Left renal cortex interstitium (tissue), 4 donors: Measurements from ENCODE around the gene C3orf20. TPM values are rescaled to one million over a fixed set of nuclear protein-coding genes. Genes with fewer than 3 reads are reported as not detected.
A peak's percentile ranks its signal among the peaks of the same experiment; 100 is the strongest.
"Not testable (repeated sequence)": the region's sequence is repeated elsewhere in the genome, so short reads cannot be mapped to it uniquely, and the experiment has no call there.

Experiments used
- DNase-seq, 4 donors: peaks; one replicate each; pipeline ENCODE4 v3.0.0-alpha.2; 2013; ENCODE audit warnings: low read depth in 4 of 4, low spot score in 2 of 4, missing footprints in 1 of 4
- polyA plus RNA-seq, 4 donors: library from polyadenylated mRNA; unstranded; fragments of 120-200 nt; gene quantifications; one replicate each; pipeline ENCODE4 v1.2.1, GENCODE V29; 2013; ENCODE audit not compliant: insufficient read length in 4 of 4

C3orf20 gene
- polyA plus RNA-seq, 4 donors, result 0.19 to 0.56 (median 0.31) TPM

DNA sequence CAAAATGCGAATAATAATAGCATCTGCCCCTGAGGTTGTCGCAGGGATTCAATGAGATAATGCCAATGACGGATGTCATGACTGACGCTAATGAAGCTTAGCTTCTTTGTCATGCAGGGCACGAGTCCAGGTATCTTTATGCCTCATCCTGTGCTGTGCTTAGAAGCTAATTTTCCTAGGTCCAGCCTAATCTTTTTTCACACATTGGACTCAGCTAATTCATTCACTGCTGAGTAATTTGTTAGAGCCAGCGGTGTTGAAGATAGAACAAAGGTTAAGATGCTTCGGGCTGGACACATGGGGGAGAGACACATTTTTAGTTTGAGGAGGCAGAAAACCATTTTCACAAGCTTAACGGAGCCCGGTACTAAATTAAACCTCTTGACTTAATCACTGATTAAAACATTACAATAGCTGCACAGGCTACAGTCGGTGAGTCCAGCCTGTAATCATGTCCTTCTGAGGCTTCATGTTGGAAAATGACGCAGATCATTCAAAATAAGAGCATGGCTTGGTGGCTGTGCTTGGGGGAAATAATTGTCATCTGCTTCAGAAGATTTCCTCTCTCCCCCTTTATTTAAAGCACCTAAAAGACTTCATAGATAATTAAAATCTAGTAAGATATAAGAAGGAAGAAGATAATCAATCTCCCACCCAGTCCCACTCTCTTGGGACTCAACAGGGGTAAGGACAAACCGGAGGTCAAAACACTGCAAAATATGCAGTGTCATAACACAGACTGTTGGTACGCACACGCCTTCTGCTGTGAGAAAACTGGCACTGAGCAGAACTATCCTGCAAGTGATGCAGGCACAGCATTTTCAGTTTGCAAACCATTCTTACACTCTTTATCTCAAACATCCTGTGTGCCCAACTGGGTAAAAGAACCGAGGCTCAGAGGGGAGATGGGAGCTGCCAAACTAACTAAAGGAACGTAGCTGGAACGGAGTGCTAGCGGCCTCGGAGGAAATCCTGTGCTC lies 26.7 kb upstream of the C3orf20 start:
- no peak for DNase-seq

DNA sequence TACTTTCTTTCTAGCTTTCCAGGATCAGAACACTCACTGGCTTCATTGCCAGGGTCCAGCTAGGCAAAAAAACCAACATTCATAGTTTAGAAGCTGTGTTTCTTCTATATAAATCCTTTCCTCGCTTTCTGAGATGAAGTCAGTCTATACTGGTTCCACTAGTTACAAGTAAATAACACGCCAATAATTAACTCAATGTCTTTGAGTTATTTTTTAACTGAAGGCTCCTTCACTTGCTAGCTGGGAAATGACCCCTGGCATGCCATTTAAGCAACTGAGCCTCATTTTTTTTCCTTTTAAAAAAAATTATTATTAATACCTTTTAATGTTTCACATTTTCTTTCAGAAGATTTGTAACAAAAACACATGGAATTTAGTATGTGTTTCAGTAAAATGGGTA lies 25.5 kb upstream of the C3orf20 start:
- DNase-seq, result peak in 1 of 4 donors; percentile 58

DNA sequence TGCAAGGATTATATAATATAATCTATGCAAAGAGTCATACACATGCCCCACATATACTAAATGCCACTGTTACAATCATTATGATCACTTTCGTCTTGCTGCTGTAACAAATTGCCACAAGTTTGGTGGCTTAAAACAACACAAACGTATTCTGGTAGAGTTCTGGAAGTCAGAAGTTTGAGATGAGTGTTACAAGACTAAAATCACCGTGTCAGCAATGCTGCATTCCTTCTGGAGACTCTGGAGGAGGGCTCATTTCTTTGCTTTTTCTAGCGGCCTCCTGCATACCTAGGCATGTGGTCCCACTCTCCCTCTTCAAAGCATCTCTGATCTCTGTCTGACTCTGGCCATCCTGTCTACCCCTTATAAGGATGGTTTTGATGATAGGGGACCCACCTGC lies 24.7 kb upstream of the C3orf20 start:
- DNase-seq, result no peak

DNA sequence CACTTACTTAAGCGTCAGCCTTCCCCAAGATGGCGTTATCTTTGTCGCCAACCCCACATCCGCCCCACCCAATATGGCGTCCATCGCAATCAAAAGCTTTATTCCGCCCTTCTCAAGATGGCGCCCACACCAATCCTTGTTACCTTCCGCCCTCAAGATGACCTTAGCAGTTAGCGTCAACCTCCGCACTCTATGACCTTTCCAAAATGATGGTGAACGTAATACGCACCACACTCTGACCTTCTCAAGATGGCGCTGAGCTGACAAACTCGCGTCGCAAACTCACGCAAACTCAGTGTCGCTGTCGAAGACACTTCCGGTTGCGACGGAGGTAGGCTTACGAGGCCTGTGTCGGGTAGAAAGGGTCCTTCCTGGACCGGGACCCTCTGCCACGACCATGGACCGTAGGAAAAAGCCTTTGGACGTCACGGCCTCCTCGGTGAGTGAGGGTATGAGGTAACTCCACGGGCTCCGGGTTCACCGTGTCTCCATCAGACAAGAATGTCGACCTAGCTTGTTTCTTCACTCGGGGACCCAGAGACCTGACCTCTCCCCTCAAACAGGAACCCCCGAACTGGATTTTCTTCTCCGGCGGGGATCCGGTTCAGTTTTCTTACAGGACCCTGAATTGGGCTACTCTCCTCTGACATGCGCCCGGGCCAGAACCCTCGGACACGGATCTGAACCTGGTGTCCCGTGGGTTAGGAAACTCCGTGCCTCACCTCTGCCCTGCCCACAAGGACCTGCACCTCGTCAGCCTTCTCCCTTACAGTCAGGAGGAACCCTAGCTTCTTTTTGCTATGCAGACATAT lies 23.3 kb upstream of the C3orf20 start, which contains the start of gene CCDC174:
TSS of gene CCDC174 (plus strand) at position 323 of the 812 bp plus-strand sequence. CDS start at position 398, 75 bp downstream.
- DNase-seq, result peak; percentile 96 to 99 (median 98)

DNA sequence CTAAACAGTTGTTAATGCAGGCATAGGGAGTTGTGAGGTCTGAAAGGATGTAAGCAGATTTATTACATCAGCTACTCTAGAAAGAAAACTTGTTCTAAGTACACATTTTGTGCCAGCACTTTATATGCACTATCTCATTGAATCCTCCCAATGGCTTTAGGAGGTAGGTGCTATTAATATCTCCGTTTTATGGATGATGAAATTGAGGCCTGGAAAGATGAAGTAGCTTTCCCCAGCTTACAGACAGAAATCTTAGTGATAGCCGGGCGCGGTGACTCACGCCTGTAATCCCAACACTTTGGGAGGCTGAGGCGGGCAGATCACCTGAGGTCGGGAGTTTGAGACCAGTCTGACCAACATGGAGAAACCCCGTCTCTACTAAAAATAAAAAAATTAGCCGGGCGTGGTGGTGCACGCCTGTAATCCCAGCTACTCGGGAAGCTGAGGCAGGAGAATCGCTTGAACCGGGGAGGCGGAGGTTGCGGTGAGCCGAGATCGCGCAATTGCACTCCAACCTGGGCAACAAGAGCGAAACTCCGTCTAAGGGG lies 22.5 kb upstream of the C3orf20 start:
- DNase-seq, result not testable (repeated sequence)

DNA sequence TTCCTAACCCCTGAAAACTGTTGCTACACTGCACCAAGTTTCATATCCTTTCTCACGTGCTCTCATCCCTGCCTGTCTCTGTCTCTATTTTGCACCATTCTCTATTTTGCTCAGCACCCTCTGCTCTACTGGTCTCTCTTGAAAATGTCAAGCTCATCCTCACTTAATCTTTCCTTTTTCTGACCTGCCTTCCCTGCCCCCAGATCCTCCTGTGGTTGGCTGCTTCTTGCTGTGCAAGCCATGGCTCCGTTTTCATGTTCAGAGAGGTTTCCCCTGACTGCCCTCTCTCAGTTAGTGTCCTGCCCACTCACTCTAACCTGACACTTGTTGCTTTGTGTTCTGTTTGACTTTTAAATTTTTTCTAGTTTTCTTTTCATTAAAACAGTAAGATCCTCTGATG lies 17.4 kb upstream of the C3orf20 start:
- DNase-seq, result no peak

DNA sequence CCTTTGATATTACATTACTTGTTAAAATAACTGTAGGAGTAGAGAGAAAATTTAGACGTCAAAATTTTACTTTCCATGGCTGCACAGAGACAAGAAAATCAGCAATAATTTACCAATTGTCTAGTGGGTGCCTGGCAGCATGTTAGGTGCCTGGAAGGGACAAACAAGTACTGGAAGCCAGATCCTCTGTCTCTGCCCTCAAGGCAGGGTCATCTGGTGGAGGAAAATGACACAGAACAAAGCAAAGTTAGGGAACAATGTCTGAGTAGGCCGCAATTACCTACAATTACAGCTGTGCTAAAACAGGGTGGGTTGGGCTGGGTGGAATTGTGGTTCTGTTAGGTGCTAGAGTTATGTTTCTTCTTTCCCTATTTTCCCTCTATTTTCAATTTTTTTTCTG lies 16.0 kb upstream of the C3orf20 start:
- no peak for DNase-seq

DNA sequence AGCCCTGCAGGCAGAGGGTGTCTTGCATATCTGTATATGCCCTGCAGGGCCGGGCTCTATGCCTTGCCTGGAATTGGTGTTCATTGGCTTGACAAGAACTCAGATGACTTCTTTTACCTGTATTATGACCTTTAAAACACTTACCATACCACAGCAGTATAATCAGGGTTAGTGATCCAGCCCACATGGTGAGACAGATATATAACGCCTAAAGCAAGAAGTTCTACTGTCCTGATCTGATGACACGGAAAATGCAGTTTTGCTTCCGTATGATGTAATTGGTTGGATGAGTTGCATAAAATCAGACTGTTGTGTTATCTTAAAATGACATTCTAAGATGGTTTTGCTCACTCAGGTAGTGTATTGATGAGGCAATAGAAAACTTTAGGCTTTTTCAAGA lies 14.0 kb upstream of the C3orf20 start:
- DNase-seq, result no peak

DNA sequence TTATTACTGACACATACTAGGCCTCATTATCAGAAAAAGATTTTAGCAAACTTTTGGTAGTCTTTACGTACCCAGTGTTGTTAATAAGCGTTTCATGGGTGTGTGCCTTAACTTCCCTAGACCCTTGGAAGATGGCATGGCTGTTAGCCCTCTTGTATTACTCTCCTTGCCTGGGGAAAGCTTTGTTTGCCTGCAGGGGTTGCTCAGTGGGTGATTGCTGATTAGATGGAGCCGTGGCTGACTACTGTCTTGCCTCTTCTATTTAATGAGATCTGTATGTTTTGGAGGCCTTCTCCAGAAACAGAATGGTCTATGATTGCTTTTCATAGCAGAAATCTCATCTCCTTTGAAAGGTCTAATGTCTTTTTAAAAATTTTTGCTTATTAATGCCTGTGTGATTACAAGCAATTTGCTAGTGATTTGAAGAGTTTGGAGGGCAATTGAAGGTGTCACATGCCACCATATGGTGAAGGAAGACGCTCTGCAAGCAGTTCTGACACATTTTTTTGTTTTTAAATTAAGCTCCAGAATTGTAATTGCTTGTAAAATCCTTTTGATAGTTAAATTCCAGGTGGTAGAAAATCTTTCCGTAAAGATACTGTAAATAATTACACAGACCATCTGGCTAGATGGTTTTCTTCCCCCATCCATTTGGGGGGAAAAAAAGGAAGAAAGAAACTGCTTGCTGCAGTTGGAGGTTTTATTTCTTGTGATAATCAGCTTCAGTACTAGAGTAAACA lies 11.4 kb upstream of the C3orf20 start:
- DNase-seq, result no peak

DNA sequence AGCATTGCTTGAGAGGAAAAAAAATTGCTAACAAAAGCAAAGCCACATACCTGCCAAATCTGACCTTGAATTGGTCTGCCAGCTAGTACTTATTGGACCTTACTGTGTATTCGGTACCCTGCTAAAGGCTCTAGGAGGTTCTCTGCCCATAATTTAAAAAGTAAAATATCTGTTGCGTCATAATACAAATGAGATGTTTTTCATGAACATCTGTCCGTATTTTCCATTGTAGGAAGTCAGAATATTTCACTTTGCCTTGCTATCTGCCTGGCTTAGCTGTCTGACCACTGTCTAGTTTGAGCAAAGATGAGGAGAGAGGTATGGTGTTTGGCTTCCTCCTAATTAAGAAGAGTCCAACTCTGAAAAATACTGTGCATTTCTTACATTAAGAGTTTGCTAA lies 10.8 kb upstream of the C3orf20 start:
- DNase-seq, result no peak

DNA sequence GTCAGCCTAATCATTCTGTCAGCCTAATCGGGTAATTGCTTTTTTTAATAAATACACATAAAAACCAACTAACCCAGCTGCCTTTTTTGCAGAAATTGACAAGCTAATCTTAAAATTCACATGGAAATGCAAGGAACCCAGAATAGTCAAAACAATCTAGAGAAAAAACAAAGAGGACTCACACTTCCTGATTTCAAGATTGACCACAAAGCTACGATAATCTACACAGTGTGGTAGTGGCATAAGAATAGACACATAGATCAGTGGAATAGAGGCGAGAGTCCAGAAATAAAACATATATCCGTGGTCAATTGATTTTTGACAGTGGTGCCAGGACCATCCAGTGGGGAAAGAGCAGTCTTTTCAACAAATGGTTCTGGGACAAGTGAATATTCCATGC lies 2.4 kb upstream of the C3orf20 start:
- DNase-seq, result no peak

DNA sequence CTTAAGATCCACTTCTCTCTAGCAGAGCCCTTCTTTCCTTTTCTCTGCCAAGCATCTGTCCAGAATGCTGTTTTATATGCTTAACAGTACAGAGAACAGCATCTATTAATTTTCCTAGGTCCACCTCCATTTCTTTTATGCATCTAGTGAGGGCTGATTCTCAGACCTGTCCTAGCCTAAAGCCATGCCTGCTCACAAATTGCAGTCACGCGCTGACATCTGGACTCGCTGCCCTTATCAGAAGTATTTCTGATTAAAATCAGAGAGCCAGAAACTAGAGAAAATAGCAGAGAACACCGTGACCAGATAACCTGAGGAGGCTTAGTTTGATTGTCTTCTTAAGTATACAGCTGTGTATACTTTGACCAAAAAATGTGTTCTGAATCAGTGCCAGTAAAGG lies 1.9 kb downstream of the C3orf20 start:
- DNase-seq, result no peak

DNA sequence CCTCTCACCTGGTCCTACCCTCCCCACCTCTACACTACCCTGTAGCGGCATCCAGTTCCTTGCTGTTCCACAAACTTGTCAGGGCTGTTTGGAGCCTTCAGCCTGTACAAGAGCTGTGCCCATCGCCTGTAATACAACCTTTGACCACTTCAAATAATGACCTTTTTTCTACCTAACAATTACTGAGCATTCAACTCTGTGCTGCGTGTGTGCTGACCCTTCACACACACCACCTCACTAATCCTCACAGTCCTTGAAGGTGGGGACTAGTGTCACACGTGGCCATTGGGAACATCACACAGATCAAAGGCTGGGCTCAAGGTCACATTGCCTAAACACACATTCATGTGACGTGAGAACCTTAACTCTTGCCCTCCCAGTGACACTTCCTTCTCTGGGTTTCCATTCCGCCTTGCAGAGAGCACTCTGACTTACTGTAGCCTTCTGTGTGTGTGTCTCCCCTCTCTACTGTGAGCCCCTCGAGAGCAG lies 3.1 kb downstream of the C3orf20 start:
- DNase-seq, result no peak

DNA sequence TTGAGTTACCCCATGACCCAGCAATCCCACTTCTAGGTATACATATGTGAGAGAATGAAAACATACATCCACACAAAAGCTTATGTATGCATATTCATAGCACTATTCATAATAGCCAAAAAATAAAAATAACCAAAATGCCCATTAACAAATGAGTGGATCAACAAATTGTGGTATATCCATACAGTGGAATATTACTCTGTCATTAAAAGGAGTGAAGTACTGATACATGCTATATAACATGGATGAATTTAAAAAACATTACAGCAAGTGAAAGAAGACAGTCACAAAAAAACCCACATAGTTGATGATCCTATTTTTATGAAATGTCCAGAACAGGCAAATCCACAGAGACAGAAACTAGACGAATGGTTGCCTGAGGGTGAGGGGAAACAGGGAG lies 5.2 kb downstream of the C3orf20 start:
- no peak for DNase-seq

DNA sequence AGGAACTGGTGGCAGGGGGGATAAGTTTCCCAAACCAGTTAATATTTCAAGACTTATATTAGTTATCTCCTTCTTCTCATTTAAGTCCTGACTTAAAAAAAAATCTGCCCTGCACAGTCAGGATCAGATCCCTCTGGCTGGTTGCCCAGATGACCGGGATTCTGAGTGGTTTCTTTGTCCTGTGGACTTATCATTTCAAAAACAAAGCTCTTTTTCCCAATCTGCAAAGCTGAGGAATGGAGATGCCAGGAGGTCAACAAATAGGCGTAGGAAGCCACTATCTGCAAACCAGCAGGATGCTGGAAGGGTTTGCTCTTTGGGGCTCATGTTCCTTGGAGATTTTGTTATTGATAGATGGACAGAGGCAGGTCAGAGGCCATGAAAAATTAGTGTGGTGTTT lies 5.8 kb downstream of the C3orf20 start:
- no peak for DNase-seq

DNA sequence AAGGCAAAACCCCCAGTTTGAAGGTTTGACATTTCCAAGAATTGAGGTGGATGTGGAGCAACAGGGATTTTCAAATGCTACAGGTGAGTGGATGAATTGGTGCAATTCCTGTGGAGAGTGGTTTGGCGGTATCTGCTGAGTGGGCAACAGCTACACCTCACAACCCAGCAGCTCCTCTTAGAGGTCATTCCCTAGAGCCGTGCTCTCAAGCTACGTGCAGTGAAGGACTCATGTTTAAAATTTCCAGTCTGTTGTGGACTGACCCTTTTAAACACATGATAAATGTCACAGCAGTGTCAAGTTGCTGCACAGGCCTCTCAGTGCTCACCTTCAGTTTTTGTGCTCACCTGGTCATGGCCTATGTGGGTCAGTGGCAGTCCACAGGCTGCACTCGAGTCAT lies 9.5 kb downstream of the C3orf20 start:
- no peak for DNase-seq

DNA sequence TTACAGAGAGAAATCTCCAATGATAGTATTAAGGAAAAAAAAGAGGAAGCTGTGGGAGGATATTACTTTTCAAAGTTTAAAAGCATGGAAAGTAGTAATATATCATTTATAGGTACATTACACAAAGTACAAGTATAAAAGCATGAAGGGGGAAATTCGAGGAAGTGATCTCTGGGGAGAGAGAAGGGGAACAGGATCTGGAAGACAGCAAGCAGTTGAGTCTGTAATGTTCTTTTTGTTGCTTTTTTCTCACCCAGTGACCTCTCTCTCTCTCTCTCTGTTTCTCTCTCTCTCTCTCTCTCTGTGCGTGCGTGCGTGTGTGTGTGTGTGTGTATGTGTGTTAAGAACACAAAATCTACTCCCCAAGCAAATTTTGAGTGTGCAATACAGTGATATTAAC lies 10.2 kb downstream of the C3orf20 start:
- DNase-seq, result peak in 1 of 4 donors; percentile 6

DNA sequence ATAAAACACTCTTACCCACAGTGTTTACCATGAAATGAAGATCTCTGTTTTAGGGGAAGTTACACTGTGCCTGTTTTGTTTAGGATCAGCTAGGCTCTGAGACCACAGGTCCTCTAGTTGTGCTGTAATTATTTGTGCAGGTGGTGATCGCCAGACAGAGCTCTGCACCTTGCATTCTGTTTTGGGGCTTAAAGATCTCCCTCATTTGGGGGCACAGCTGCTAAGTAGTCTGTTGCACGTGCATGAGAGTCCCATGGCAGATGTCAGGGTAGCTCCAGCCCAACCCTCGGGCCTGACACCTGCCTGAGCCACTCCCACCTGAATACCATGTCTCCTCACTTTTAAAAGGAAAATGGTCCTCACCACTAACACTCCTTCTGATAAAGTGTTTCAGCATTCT lies 12.4 kb downstream of the C3orf20 start:
- no peak for DNase-seq

DNA sequence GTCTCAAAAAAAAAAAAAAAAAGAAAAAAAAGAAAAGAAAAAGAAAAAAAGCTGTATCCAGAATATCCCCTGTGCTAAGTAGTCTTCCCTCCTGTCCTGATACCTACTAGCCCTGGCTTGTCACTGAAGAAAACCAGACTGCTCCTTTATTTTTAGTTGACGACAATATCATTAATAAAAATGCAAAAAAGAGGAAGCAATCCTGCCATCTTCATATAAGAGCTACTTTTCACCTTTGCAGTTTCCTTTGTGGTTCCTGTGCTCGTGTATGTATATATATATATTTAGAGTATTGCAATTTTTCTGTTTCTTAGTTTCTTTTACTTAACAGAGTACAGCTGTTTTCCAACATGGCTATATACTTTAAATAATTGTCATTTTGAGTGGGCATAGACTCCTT lies 13.6 kb downstream of the C3orf20 start:
- DNase-seq, result no peak

DNA sequence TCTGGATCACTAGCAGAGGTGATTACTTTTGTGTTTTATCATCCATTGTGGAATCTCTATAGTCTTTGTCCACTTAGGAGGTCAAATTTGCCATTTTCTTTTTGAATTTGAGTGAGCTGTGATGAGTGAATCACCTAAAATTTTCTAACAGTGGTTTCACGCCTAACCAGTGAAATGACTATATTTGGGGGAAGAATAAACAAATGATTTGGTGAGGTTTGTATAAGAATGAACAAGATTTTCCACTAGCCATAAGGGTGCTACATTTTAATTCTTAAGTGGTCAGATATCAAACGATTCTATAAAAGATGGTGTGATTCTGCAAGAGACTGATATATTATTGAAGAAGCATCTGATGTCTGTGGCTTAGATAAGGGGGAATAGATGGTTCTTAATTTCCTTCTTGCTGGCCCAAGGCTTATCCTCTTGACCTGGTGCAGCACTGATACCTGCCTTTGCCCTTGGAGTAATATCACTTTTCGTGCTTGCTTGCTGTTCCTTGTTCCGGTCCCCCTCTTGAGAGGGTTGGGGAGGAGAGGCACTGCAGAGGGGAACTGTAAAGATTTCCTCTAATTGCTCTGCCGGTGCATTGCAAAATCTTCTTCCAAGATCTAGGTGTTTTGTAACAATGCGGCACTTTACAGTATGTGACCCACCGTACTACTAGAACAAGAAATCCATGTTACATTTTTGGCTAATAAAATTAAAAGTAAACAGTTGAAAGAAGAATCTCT lies 14.5 kb downstream of the C3orf20 start:
- no peak for DNase-seq
